Measurements from ENCODE around the gene KCNN1. TPM values are rescaled to one million over a fixed set of nuclear protein-coding genes. Genes with fewer than 3 reads are reported as not detected.

Gene KCNN1
- total and polyA plus RNA-seq, 10 donors: 0.03 to 0.10 (median 0.04) TPM; not detected in 7

GRCh38 chr19:17932485-17933338, 34.2 kb upstream of the KCNN1 start, which contains the start of gene CCDC124:
TSS of gene CCDC124 (plus strand) at chr19:17933015. CDS start at chr19:17936421, 3,406 bp downstream.
- peak within 1 kb of the TSS; percentile 72 to 89 (median 78) for H3K4me3 ChIP-seq
- peak within 1 kb of the TSS; percentile 75 to 94 (median 92) for H3K27ac ChIP-seq
- DNase-seq: peak; percentile 98
- TF ChIP-seq CTCF (IDR thresholded peaks at IDR 0.05 in 8 of 11, conservative IDR thresholded peaks at IDR 0.05 in 3 of 11) (peak; percentile 82 to 97 (median 95)), POLR2A (IDR thresholded peaks at IDR 0.05) (peak; percentile 37 to 80 (median 64)), POLR2AphosphoS5 (IDR thresholded peaks at IDR 0.05) (peak; percentile 98 to 99 (median 98))
- peaks cover 0 to 24% (median 5%) of the 10 kb centered on the region in 6 donors for H3K36me3 ChIP-seq
- WGBS, 5 donors: 0 to 1% (median 0%) methylated on average over 49 to 64 of the region's 64 CpGs
- H3K9me3 ChIP-seq: no peaks in the 10 kb centered on the region
- intact Hi-C loops (cut with DNase I; ENCODE audit: low total_unique reads): loop anchor here (2.0 kb wide), 1 partner anchor 74 kb away; the partner anchor contains the start of gene RPL18A
- peaks cover 0 to 3% (median 0%) of the 10 kb centered on the region in 7 donors for H3K27me3 ChIP-seq (replicated peaks in 1 of 7)
- H3K4me1 ChIP-seq: peaks cover 9 to 32% (median 26%) of the 10 kb centered on the region in 6 donors

GRCh38 chr19:17933414-17934129, 33.3 kb upstream of the KCNN1 start:
- Histone ChIP-seq H3K27ac (peak overlapping the region in 6 of 8 donors; percentile 89 to 94 (median 92)), H3K36me3 (peaks cover 0 to 32% (median 5%) of the 10 kb centered on the region in 6 donors), H3K9me3 (no peaks in the 10 kb centered on the region), H3K27me3 (replicated peaks in 1 of 7) (peaks cover 0 to 3% (median 0%) of the 10 kb centered on the region in 7 donors), H3K4me3 (peak overlapping the region; percentile 72 to 89 (median 78)), H3K4me1 (peaks cover 9 to 40% (median 29%) of the 10 kb centered on the region in 6 donors)
- WGBS, 5 donors: 25 to 37% (median 32%) methylated on average over 19 of the region's 19 CpGs
- DNase-seq: no peak
- TF ChIP-seq POLR2A (IDR thresholded peaks at IDR 0.05) (no peak), POLR2AphosphoS5 (IDR thresholded peaks at IDR 0.05) (no peak), CTCF (IDR thresholded peaks at IDR 0.05 in 8 of 11, conservative IDR thresholded peaks at IDR 0.05 in 3 of 11) (no peak)
- intact Hi-C loops (cut with DNase I; ENCODE audit: low total_unique reads): loop anchor here (2.0 kb wide), 1 partner anchor 75 kb away; the partner anchor contains the start of gene RPL18A

GRCh38 chr19:17936379-17936778, 30.5 kb upstream of the KCNN1 start:
- Histone ChIP-seq H3K27me3 (replicated peaks in 1 of 7) (peaks cover 0 to 3% (median 0%) of the 10 kb centered on the region in 7 donors), H3K9me3 (no peaks in the 10 kb centered on the region), H3K4me1 (peaks cover 9 to 42% (median 29%) of the 10 kb centered on the region in 6 donors), H3K4me3 (no peak overlapping the region), H3K36me3 (peaks cover 0 to 59% (median 13%) of the 10 kb centered on the region in 6 donors), H3K27ac (no peak overlapping the region)
- 90 to 96% (median 92%) methylated on average over 16 to 21 of the region's 21 CpGs for WGBS, 5 donors
- no peak for DNase-seq
- intact Hi-C loops (cut with DNase I; ENCODE audit: low total_unique reads): no loop called here
- TF ChIP-seq CTCF (IDR thresholded peaks at IDR 0.05 in 8 of 11, conservative IDR thresholded peaks at IDR 0.05 in 3 of 11): no peak
- no peak for TF ChIP-seq POLR2A (IDR thresholded peaks at IDR 0.05)
- TF ChIP-seq POLR2AphosphoS5 (IDR thresholded peaks at IDR 0.05): no peak

Measured in spleen (tissue), 11 donors.